DND-41 (cell line): ENCODE data around the gene STEAP4.

Experiments
- ATAC-seq: fragments of 200-7000 bp; cut with Tn5 transposase; 3 replicates; pipeline ENCODE4 v1.9.1; 2021; ENCODE audit warnings: low read depth; ENCODE audit not compliant: insufficient read depth
- DNase-seq: peaks from one replicate; pipeline ENCODE4 v3.0.0-alpha.2; 2020
- H2AFZ ChIP-seq: 2 replicates; pipeline ENCODE4 v1.6.0; 2012; ENCODE audit warnings: low read depth, low read length
- H3K27ac ChIP-seq: 2 replicates; pipeline ENCODE4 v1.5.1; 2012; ENCODE audit warnings: low read length, inconsistent platforms
- H3K27me3 ChIP-seq: fragments of 200-600 bp; sonication (generic); 2 replicates; pipeline ENCODE4 v1.6.0; 2012; ENCODE audit warnings: low read length, mild to moderate bottlenecking, inconsistent platforms; ENCODE audit not compliant: insufficient read depth, poor library complexity
- H3K36me3 ChIP-seq: 2 replicates; pipeline ENCODE4 v1.5.1; 2012; ENCODE audit warnings: low read length, inconsistent platforms; ENCODE audit not compliant: insufficient read depth
- H3K4me1 ChIP-seq: 2 replicates; pipeline ENCODE4 v1.5.1; 2012; ENCODE audit warnings: mild to moderate bottlenecking, low read length; ENCODE audit not compliant: insufficient read depth
- H3K4me2 ChIP-seq: 2 replicates; pipeline ENCODE4 v1.6.0; 2012; ENCODE audit warnings: mild to moderate bottlenecking, moderate library complexity, low read length, inconsistent platforms; ENCODE audit not compliant: insufficient read depth
- H3K4me3 ChIP-seq, 2 experiments: fragments of 200-600 bp in 1 of 2; shearing (Covaris generic) in 1 of 2; 2 replicates each; pipeline ENCODE4 v1.5.1; 2012 to 2016; ENCODE audit warnings: inconsistent platforms in 2 of 2, low read length in 2 of 2, mild to moderate bottlenecking in 2 of 2, low read depth in 1 of 2, moderate library complexity in 1 of 2
- H3K79me2 ChIP-seq: 2 replicates; pipeline ENCODE4 v1.6.0; 2012; ENCODE audit warnings: low read length, inconsistent platforms; ENCODE audit not compliant: insufficient read depth
- H3K9ac ChIP-seq: 2 replicates; pipeline ENCODE4 v1.6.0; 2012; ENCODE audit warnings: low read depth, mild to moderate bottlenecking, inconsistent platforms, low read length, moderate library complexity
- H3K9me3 ChIP-seq: 2 replicates; pipeline ENCODE4 v1.5.1; 2012; ENCODE audit warnings: low read length, moderate library complexity, mild to moderate bottlenecking, inconsistent platforms; ENCODE audit not compliant: insufficient read depth, severe bottlenecking
- H4K20me1 ChIP-seq: 2 replicates; pipeline ENCODE4 v1.6.0; 2012; ENCODE audit warnings: low read length; ENCODE audit not compliant: insufficient read depth
- EZH2 ChIP-seq: IDR thresholded peaks from 3 replicates; pipeline ENCODE4 v1.6.1; 2012; ENCODE audit warnings: borderline replicate concordance, low read depth, mild to moderate bottlenecking, moderate library complexity, low read length, inconsistent platforms; ENCODE audit not compliant: severe bottlenecking
- TF ChIP-seq, protein P1 (sequence below): IDR thresholded peaks from 2 replicates; pipeline ENCODE4 v1.5.1; 2012; ENCODE audit warnings: borderline replicate concordance, low read length, moderate library complexity, mild to moderate bottlenecking; ENCODE audit not compliant: poor library complexity, severe bottlenecking; ENCODE audit errors: extremely low read depth

Gene STEAP4

DNA sequence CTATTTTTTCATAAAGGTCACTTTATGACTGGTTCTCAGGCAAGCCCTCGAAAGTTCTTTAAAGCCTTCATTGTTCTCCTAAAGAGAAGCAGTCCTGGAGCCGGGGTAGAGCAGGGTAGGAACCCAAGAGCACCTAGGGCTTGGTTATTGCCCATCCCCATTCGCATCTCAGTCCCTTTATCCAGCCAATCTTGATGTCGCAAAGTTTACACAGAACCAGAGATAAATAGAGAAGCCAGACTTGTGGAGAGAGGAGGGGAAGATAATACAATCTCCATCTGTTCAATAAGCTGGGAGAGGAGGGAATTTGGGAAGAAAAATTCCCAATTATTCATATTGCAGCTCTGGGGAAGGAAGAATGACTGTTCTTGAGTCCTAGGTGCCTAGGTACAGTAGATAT, 80.5 kb downstream of the STEAP4 start:
- no peak for DNase-seq
- no peaks in the 10 kb centered on the region for H4K20me1 ChIP-seq
- no peak overlapping the region for H3K4me2 ChIP-seq
- H3K4me3 ChIP-seq: no peak overlapping the region
- no peaks in the 10 kb centered on the region for H3K9me3 ChIP-seq
- no peak overlapping the region for H2AFZ ChIP-seq
- H3K79me2 ChIP-seq: no peaks in the 10 kb centered on the region
- no peak overlapping the region for H3K9ac ChIP-seq
- no peak overlapping the region for H3K27ac ChIP-seq
- no peak for ATAC-seq
- H3K4me1 ChIP-seq: peaks cover 3% of the 10 kb centered on the region
- no peaks in the 10 kb centered on the region for H3K36me3 ChIP-seq
- no peak for TF ChIP-seq EZH2
- TF ChIP-seq, protein P1, sequence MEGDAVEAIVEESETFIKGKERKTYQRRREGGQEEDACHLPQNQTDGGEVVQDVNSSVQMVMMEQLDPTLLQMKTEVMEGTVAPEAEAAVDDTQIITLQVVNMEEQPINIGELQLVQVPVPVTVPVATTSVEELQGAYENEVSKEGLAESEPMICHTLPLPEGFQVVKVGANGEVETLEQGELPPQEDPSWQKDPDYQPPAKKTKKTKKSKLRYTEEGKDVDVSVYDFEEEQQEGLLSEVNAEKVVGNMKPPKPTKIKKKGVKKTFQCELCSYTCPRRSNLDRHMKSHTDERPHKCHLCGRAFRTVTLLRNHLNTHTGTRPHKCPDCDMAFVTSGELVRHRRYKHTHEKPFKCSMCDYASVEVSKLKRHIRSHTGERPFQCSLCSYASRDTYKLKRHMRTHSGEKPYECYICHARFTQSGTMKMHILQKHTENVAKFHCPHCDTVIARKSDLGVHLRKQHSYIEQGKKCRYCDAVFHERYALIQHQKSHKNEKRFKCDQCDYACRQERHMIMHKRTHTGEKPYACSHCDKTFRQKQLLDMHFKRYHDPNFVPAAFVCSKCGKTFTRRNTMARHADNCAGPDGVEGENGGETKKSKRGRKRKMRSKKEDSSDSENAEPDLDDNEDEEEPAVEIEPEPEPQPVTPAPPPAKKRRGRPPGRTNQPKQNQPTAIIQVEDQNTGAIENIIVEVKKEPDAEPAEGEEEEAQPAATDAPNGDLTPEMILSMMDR: no peak
- H3K27me3 ChIP-seq: no peaks in the 10 kb centered on the region

GRCh38 chr7:88224601-88225275, 82.0 kb downstream of the STEAP4 start:
- Histone ChIP-seq H3K36me3 (no peaks in the 10 kb centered on the region), H2AFZ (no peak overlapping the region), H3K79me2 (peaks cover 8% of the 10 kb centered on the region), H3K9me3 (no peaks in the 10 kb centered on the region), H3K4me1 (peaks cover 12% of the 10 kb centered on the region), H3K4me3 (no peak overlapping the region), H3K27me3 (no peaks in the 10 kb centered on the region), H3K9ac (no peak overlapping the region), H3K4me2 (no peak overlapping the region), H4K20me1 (no peaks in the 10 kb centered on the region), H3K27ac (no peak overlapping the region)
- DNase-seq (no peak), ATAC-seq (no peak)
- TF ChIP-seq, protein P1: no peak
- TF ChIP-seq EZH2: no peak

DNA sequence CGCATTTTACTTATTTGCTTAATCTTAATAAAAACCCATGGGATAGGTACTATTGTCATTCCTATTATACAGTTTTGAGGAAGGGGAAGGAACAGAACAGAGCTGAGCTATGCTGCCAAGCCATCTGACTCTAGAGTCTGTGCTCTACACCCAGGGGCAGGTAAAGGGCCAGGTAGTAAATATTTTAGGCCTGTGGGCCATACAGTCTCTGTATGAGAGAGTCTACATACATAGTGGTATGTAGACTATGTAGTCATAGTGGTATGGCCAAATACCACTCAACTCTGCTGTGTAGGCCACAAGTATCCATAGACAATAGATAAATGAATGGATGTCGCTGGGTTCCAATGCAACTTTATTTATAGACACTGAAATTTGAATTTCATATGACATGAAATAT, 83.4 kb downstream of the STEAP4 start:
- no peaks in the 10 kb centered on the region for H3K27me3 ChIP-seq
- no peak overlapping the region for H3K4me2 ChIP-seq
- DNase-seq: no peak
- H3K36me3 ChIP-seq: no peaks in the 10 kb centered on the region
- ATAC-seq: no peak
- peaks cover 21% of the 10 kb centered on the region for H3K4me1 ChIP-seq
- H3K9ac ChIP-seq: no peak overlapping the region
- H3K79me2 ChIP-seq: peaks cover 23% of the 10 kb centered on the region
- H3K9me3 ChIP-seq: no peaks in the 10 kb centered on the region
- H3K4me3 ChIP-seq: no peak overlapping the region
- TF ChIP-seq, protein P1: no peak
- TF ChIP-seq EZH2: no peak
- no peaks in the 10 kb centered on the region for H4K20me1 ChIP-seq
- H3K27ac ChIP-seq: no peak overlapping the region
- H2AFZ ChIP-seq: no peak overlapping the region
